Skeletal muscle satellite cell (primary cell): Measurements from ENCODE around the gene KLHL5. TPM values are rescaled to one million over a fixed set of nuclear protein-coding genes. Genes with fewer than 3 reads are reported as not detected.
A peak's percentile ranks its signal among the peaks of the same experiment; 100 is the strongest.

Experiments
- H3K27me3 ChIP-seq: 2 replicates; pipeline ENCODE4 v1.7.0; 2013; ENCODE audit warnings: low read length; ENCODE audit not compliant: control insufficient read depth, insufficient read depth
- H3K36me3 ChIP-seq: 2 replicates; pipeline ENCODE4 v1.7.0; 2013; ENCODE audit warnings: mild to moderate bottlenecking, control low read depth, low read length; ENCODE audit not compliant: insufficient read depth
- H3K4me1 ChIP-seq: 2 replicates; pipeline ENCODE4 v1.7.0; 2013; ENCODE audit warnings: low read length; ENCODE audit not compliant: control insufficient read depth, insufficient read depth
- H3K4me2 ChIP-seq: 2 replicates; pipeline ENCODE4 v1.7.0; 2013; ENCODE audit warnings: mild to moderate bottlenecking, low read length
- H3K4me3 ChIP-seq: 2 replicates; pipeline ENCODE4 v1.7.0; 2013; ENCODE audit warnings: low read length
- H3K9ac ChIP-seq: 2 replicates; pipeline ENCODE4 v1.7.0; 2013; ENCODE audit warnings: mild to moderate bottlenecking, low read depth, low read length, moderate library complexity
- H3K9me3 ChIP-seq: replicated peaks from 2 replicates; pipeline ENCODE4 v1.7.0; 2013; ENCODE audit warnings: mild to moderate bottlenecking, control low read depth, low read length
- total RNA-seq: library from RNA; depleted of rRNA; stranded (reverse); fragments of >200 nt; gene quantifications from 2 replicates; pipeline ENCODE4 v1.2.3, GENCODE V29; 2012; rRNA removed

The KLHL5 gene, protein sequence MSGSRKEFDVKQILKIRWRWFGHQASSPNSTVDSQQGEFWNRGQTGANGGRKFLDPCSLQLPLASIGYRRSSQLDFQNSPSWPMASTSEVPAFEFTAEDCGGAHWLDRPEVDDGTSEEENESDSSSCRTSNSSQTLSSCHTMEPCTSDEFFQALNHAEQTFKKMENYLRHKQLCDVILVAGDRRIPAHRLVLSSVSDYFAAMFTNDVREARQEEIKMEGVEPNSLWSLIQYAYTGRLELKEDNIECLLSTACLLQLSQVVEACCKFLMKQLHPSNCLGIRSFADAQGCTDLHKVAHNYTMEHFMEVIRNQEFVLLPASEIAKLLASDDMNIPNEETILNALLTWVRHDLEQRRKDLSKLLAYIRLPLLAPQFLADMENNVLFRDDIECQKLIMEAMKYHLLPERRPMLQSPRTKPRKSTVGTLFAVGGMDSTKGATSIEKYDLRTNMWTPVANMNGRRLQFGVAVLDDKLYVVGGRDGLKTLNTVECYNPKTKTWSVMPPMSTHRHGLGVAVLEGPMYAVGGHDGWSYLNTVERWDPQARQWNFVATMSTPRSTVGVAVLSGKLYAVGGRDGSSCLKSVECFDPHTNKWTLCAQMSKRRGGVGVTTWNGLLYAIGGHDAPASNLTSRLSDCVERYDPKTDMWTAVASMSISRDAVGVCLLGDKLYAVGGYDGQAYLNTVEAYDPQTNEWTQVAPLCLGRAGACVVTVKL
- 40.0 and 67.4 TPM in 2 replicates for total RNA-seq

DNA sequence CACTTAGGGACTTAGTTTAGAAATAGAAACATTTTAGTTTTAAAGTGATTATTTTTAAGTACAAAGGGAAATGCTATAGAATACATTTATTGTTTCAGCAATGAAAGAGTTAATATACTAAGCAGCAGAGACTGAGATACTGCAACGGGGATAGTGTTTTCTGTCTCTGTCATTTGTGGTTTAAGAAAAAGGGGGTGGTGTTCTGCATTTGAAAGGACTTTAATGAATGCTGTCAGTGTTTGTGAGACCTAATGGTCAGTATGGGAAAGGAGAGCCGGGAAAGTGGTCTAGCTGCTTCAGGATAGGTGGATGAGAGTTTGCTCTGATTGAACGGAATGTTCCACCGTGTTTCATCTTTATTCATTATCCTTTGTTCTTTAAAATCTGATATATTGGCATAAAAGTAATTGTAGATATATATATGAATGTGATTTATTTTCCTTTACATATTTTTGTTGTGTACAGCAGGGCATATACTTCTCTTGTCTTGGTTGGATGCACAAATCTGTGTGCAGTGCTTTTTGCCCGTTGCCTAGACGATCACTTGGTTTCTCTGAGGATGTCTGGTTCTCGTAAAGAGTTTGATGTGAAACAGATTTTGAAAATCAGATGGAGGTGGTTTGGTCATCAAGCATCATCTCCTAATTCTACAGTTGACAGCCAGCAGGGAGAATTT, at the start of gene KLHL5:
Gene KLHL5, plus strand, starts transcription at position 139 of the 676 bp plus-strand sequence. Its CDS starts 421 bp downstream, at position 560.
- H3K4me1 ChIP-seq: no peaks in the 10 kb centered on the region
- no peak within 1 kb of the TSS for H3K4me2 ChIP-seq
- H3K36me3 ChIP-seq: no peaks in the 10 kb centered on the region
- no peaks in the 10 kb centered on the region for H3K27me3 ChIP-seq
- no peak within 1 kb of the TSS for H3K9ac ChIP-seq
- H3K4me3 ChIP-seq: no peak within 1 kb of the TSS
- no peaks in the 10 kb centered on the region for H3K9me3 ChIP-seq

DNA sequence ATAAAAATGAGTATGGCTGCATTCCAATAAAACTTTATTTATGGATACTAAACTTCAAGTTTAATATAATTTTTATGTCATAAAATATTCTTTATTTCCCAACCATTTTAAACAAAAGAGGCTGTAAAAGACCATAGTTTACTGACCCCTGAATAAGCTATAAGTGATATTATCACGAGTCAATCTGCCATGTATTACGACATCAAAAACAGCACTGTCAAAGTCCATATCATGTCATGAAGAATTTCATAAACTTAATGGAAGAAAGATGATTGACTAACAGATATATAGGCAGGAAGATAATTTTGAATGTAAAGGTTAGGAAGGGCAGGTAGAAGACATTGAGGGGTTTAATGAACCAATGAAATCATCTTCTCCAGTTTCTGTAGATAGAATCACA, 48.0 kb upstream of the KLHL5 start:
- no peaks in the 10 kb centered on the region for H3K4me1 ChIP-seq
- H3K9me3 ChIP-seq: no peaks in the 10 kb centered on the region
- H3K27me3 ChIP-seq: no peaks in the 10 kb centered on the region
- no peak overlapping the region for H3K9ac ChIP-seq
- no peak overlapping the region for H3K4me2 ChIP-seq
- H3K4me3 ChIP-seq: no peak overlapping the region
- H3K36me3 ChIP-seq: no peaks in the 10 kb centered on the region

DNA sequence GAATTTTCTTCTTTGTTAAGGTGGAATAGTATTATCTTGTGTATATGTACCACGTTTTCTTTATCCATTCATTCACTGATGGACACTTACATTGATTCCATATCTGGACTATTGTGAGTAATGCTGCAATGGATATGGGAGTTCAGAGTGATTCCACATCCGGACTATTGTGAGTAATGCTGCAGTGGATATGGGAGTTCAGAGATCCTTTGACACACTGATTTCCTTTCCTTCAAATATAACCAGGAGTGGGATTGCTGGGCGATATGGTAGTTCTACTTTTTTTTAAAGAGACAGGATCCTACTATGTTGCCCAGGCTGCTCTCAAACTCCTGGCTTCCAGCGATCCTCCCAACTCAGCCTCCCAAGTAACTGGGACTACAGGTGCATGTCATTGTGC, 41.9 kb upstream of the KLHL5 start:
- Histone ChIP-seq H3K4me2 (no peak overlapping the region), H3K4me1 (no peaks in the 10 kb centered on the region), H3K9me3 (no peaks in the 10 kb centered on the region), H3K4me3 (no peak overlapping the region), H3K27me3 (no peaks in the 10 kb centered on the region), H3K36me3 (no peaks in the 10 kb centered on the region), H3K9ac (no peak overlapping the region)

DNA sequence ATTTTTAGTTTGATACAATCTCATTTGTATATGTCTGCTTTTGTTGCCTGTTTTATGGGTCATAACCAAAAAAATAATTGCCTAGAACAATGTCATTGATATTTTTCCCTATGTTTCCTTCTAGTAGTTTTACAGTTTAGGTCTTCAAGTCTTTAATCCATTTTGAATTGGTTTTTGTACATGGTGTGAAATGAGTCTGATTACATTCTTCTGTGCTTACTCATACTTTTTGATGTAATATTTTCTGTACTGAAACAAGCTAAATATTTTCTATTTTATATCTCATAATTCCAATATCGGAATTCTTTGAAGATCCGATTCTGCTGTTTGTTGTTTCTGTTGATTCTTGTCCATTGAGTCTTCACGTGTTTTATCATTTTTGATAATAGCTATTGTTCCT, 40.4 kb upstream of the KLHL5 start:
- Histone ChIP-seq H3K27me3 (no peaks in the 10 kb centered on the region), H3K4me2 (no peak overlapping the region), H3K36me3 (no peaks in the 10 kb centered on the region), H3K9ac (no peak overlapping the region), H3K4me1 (peaks cover 9% of the 10 kb centered on the region), H3K9me3 (no peaks in the 10 kb centered on the region), H3K4me3 (no peak overlapping the region)

DNA sequence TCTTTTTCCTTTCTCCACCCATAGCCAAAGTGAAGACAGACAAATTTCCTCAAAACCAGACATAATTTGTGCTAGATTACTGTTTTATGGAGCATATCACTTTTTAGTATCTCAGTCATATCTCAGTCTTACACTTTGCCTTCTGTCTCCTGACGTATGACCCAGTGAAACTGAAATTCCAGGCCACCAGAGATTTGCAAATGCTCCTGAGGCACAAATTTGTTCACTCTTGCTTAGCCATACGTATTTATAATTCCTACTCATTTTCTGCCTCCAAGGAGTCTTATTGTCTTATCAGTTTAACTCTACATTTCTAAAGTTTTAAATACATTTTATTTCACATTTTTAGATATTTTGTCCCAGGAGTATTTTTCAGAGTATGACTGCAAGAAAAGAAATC, 39.8 kb upstream of the KLHL5 start:
- H3K4me3 ChIP-seq: no peak overlapping the region
- H3K36me3 ChIP-seq: no peaks in the 10 kb centered on the region
- H3K4me2 ChIP-seq: no peak overlapping the region
- no peaks in the 10 kb centered on the region for H3K9me3 ChIP-seq
- H3K27me3 ChIP-seq: no peaks in the 10 kb centered on the region
- H3K4me1 ChIP-seq: peaks cover 9% of the 10 kb centered on the region
- H3K9ac ChIP-seq: no peak overlapping the region

DNA sequence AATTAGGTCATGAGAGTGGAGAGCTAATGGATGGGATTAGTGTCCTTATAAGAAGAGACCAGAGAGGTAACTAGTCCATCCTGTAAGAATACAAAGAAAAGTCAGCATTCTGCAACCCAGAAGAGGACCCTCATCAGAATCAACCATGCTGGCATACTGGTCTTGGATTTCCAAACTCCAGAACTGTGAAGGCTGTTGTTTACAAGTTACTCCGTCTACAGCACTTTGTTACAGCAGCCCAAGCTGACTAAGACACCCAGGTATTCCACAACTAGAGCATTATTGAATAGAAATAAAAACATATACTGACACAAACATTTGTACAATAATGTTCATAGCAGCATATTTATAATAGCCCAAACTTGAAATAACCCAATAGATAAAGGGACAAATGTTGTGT, 39.0 kb upstream of the KLHL5 start:
- H3K9me3 ChIP-seq: no peaks in the 10 kb centered on the region
- H3K9ac ChIP-seq: no peak overlapping the region
- H3K4me2 ChIP-seq: no peak overlapping the region
- no peaks in the 10 kb centered on the region for H3K27me3 ChIP-seq
- no peaks in the 10 kb centered on the region for H3K36me3 ChIP-seq
- H3K4me1 ChIP-seq: peaks cover 9% of the 10 kb centered on the region
- no peak overlapping the region for H3K4me3 ChIP-seq

DNA sequence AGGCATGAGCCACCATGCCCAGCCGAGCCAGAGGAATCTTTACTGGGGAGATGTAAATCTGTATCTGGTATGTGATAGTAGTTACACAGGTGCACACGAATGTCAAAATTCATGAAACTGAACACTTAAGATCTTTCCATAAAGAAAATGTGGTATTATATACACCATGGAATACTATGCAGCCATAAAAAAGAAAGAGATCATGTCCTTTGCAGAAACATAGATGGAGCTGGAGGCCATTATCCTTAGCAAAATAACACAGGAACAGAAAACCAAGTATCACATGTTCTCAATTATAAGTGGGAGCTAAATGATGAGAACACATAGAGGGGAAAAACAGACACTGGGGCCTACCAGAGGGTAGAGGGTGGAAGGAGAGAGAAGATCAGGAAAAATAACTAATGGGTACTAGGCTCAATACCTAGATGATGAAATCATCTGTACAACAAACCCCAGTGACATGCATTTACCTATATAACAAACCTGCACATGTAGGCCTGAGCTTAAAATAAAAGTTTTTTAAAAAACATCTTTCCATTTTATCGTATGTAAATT, 37.6 kb upstream of the KLHL5 start:
- no peak overlapping the region for H3K9ac ChIP-seq
- peaks cover 9% of the 10 kb centered on the region for H3K4me1 ChIP-seq

DNA sequence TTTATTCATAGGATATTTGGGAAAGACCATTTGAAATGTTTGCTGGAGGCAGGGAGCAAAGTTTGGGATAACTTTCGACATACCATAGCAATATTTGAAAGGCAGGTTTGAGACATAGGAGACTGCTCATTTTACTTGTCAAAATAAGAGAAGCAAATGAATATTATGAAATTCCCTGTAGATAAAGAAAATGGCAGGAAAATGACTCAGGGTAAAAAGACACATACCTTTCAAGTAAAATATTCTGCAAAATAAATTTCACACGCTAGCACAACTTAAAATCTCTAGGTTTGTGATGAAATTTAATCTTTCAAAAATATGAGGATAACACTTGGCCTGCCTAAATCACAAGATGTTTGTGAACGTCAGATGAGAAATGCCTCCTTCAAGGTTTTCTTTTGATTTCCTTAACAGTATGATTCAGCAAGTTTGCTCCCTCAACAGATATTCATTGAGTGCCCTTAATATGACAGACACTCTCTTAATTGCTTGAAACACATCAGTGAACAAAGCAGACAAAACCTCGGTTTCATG, 36.4 kb upstream of the KLHL5 start:
- Histone ChIP-seq H3K4me2 (peak overlapping the region; percentile 20), H3K27me3 (no peaks in the 10 kb centered on the region), H3K4me1 (peaks cover 16% of the 10 kb centered on the region), H3K9me3 (no peaks in the 10 kb centered on the region), H3K9ac (no peak overlapping the region), H3K36me3 (no peaks in the 10 kb centered on the region), H3K4me3 (no peak overlapping the region)

More for the DNA sequence above, 37.6 kb upstream of the KLHL5 start:
- Histone ChIP-seq H3K36me3 (no peaks in the 10 kb centered on the region), H3K27me3 (no peaks in the 10 kb centered on the region), H3K4me2 (no peak overlapping the region), H3K9me3 (no peaks in the 10 kb centered on the region), H3K4me3 (no peak overlapping the region)

DNA sequence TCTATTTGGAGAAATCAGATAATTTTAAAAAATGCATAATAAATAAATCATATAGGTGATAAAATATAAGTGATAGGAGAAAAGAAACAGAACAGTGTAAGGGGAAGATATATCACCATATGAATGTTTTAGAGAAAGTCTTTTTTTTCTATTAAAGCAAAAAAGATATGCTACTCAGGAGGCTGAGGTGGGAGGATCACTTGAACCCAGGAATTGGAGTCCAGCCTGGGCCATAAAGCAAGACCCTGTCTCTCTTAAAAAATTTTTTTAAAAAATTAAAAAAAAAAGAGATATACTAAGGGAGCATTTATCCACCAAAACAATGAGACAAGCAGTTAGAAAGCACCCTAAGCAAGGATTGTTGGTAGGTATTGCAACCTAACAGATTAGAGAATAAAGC, 35.9 kb upstream of the KLHL5 start:
- peaks cover 19% of the 10 kb centered on the region for H3K4me1 ChIP-seq
- no peak overlapping the region for H3K4me3 ChIP-seq
- H3K9me3 ChIP-seq: no peaks in the 10 kb centered on the region
- peak overlapping the region; percentile 20 for H3K4me2 ChIP-seq
- no peaks in the 10 kb centered on the region for H3K27me3 ChIP-seq
- no peak overlapping the region for H3K9ac ChIP-seq
- no peaks in the 10 kb centered on the region for H3K36me3 ChIP-seq

DNA sequence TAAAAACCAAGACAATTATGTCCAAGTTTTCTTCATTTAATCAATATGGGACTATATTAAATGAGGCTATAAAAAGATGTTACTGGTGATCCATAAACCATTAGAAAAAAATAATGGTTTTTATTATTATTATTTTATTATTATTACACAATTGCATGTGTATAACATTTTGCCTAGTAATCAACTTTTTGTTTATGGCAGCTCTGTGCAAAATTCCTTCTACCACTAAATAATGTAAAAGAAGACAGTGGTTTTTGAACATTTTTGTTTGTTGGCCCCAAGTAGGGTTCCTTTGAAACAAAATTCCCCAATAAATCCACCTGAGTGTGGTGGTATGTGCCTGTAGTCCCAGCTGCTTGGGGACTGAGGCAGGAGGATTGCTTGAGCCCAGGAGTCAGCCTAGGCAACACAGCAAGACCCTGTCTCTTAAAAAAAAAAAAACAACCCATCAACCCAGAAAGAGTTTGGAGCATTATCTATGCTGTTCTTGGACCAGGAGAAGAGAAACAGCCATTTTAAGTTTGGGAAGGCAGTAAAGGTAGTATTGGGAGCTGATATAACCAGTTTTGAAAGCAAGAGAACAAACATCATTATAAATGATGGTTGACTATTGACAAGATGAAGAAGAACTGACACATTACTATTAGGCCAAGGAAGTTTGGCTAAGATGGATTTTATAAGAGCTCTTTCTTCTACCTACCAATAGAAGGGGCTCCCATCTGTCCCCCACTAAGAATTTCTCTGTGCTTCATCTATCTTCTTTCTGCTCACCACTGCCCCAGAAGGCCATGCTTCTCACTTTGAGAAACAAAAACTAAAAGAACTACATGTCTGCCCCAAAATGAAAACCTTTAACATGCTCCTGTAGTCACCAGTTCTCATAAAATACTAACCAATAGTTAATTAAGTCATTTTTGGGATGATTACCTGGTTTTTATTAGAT, 32.0 kb upstream of the KLHL5 start:
- Histone ChIP-seq H3K4me3 (peak overlapping the region; percentile 9), H3K9ac (peak overlapping the region; percentile 17), H3K4me1 (peaks cover 37% of the 10 kb centered on the region)

More for the DNA sequence above, 32.0 kb upstream of the KLHL5 start:
- peak overlapping the region; percentile 42 for H3K4me2 ChIP-seq
- no peaks in the 10 kb centered on the region for H3K9me3 ChIP-seq
- no peaks in the 10 kb centered on the region for H3K36me3 ChIP-seq
- no peaks in the 10 kb centered on the region for H3K27me3 ChIP-seq
